H1 (cell line): ENCODE measurements around the gene BUD23. TPM values are rescaled to one million over a fixed set of nuclear protein-coding genes. Genes with fewer than 3 reads are reported as not detected.

Experiments used
- CTCF ChIA-PET: fragments of 300-600 bp; sonication (Branson Sonifier 250); formaldehyde crosslinking; loops from one replicate; lab custom pipeline; 2021; ENCODE audit not compliant: partially characterized antibody; lab: Charles Lee
- POLR2A ChIA-PET: fragments of 300-600 bp; sonication (Branson Sonifier 250); formaldehyde crosslinking; loops from one replicate; lab custom pipeline; 2021; ENCODE audit warnings: inconsistent platforms; ENCODE audit not compliant: partially characterized antibody; lab: Charles Lee
- DNase-seq, 2 experiments: peaks; one replicate each; pipeline versions ENCODE4 v3.0.0 to v3.0.0-alpha.2; 2010 to 2022; ENCODE audit warnings: low spot score in 2 of 2, low read depth in 1 of 2, mixed read lengths in 1 of 2
- FAIRE-seq: peaks from 2 replicates; lab custom pipeline; 2011; peaks lifted over from hg19 to GRCh38; lab: Jason Lieb, UNC
- H2AFZ ChIP-seq: 2 replicates; pipeline ENCODE4 v1.8.1; 2012; ENCODE audit warnings: low read length, inconsistent platforms
- H2AK5ac ChIP-seq: 2 replicates; pipeline ENCODE4 v1.6.1; 2013; ENCODE audit warnings: low read depth, low read length
- H2BK120ac ChIP-seq: replicated peaks from 2 replicates; pipeline ENCODE3; 2013; ENCODE audit warnings: low read depth, low read length, inconsistent platforms
- H2BK12ac ChIP-seq: 2 replicates; pipeline ENCODE4 v1.6.1; 2013; ENCODE audit warnings: low read depth, low read length
- H2BK15ac ChIP-seq: 2 replicates; pipeline ENCODE4 v1.6.1; 2013; ENCODE audit warnings: low read length
- H2BK20ac ChIP-seq: 2 replicates; pipeline ENCODE4 v1.6.1; 2013; ENCODE audit warnings: low read length
- H2BK5ac ChIP-seq: 2 replicates; pipeline ENCODE4 v1.6.1; 2013; ENCODE audit warnings: low read depth, low read length
- H3K14ac ChIP-seq: 2 replicates; pipeline ENCODE4 v1.6.1; 2013; ENCODE audit warnings: inconsistent platforms; ENCODE audit not compliant: insufficient read length
- H3K18ac ChIP-seq: 2 replicates; pipeline ENCODE4 v1.6.1; 2013; ENCODE audit warnings: low read length; ENCODE audit errors: extremely low read depth
- H3K23ac ChIP-seq: 2 replicates; pipeline ENCODE4 v1.6.1; 2013; ENCODE audit warnings: inconsistent platforms; ENCODE audit not compliant: insufficient read length
- H3K23me2 ChIP-seq: 2 replicates; pipeline ENCODE4 v1.6.1; 2013; ENCODE audit warnings: low read depth, low read length
- H3K27ac ChIP-seq: 2 replicates; pipeline ENCODE4 v1.6.1; 2011; ENCODE audit warnings: low read depth, low read length, inconsistent platforms
- H3K27me3 ChIP-seq, 4 experiments: replicated peaks in 1 of 4; 1 replicate in 1 of 4; 2 replicates in 3 of 4; pipeline versions ENCODE4 v1.6.1 to v1.8.1; 2011 to 2013; ENCODE audit warnings: low read length in 3 of 4, mild to moderate bottlenecking in 3 of 4, inconsistent platforms in 2 of 4, mixed read lengths in 2 of 4, moderate library complexity in 1 of 4; ENCODE audit not compliant: control insufficient read depth in 3 of 4, insufficient read depth in 3 of 4; ENCODE audit errors: extremely low read depth in 1 of 4
- H3K36me3 ChIP-seq, 4 experiments: 2 replicates each; pipeline versions ENCODE4 v1.6.1 to v1.8.1; 2011 to 2013; ENCODE audit warnings: mild to moderate bottlenecking in 4 of 4, low read length in 3 of 4, moderate library complexity in 2 of 4, control low read depth in 1 of 4, inconsistent platforms in 1 of 4; ENCODE audit not compliant: insufficient read depth in 4 of 4, control insufficient read depth in 2 of 4
- H3K4ac ChIP-seq: replicated peaks from 2 replicates; pipeline ENCODE3; 2013; ENCODE audit warnings: low read length, low read depth, mixed read lengths, inconsistent platforms; ENCODE audit not compliant: insufficient read length
- H3K4me1 ChIP-seq, 4 experiments: replicated peaks in 1 of 4; 1 replicate in 1 of 4; 2 replicates in 3 of 4; pipeline versions ENCODE4 v1.6.1 to v1.8.1; 2011 to 2013; ENCODE audit warnings: low read length in 3 of 4, inconsistent platforms in 2 of 4, mixed read lengths in 1 of 4; ENCODE audit not compliant: insufficient read depth in 4 of 4, control insufficient read depth in 3 of 4
- H3K4me2 ChIP-seq, 2 experiments: 2 replicates each; pipeline versions ENCODE4 v1.6.1 to v1.8.1; 2011 to 2013; ENCODE audit warnings: low read depth in 2 of 2, low read length in 2 of 2, control low read depth in 1 of 2, inconsistent platforms in 1 of 2, mild to moderate bottlenecking in 1 of 2; ENCODE audit not compliant: insufficient read depth in 1 of 2
- H3K4me3 ChIP-seq, 4 experiments: fragments of 200-600, 300-600 bp in 1 of 4; sonication (generic), shearing (Covaris generic), sonication (Bioruptor Twin) in 1 of 4; 2 replicates each; pipeline versions ENCODE4 v1.5.1 to v1.8.1; 2011 to 2016; ENCODE audit warnings: low read length in 4 of 4, low read depth in 3 of 4, control low read depth in 2 of 4, inconsistent platforms in 2 of 4, mild to moderate bottlenecking in 2 of 4, mixed read lengths in 1 of 4, moderate library complexity in 1 of 4; ENCODE audit not compliant: insufficient read depth in 2 of 4; ENCODE audit errors: extremely low read depth in 1 of 4
- H3K56ac ChIP-seq: replicated peaks from 2 replicates; pipeline ENCODE3; 2013; ENCODE audit warnings: low read depth, mild to moderate bottlenecking, mixed read lengths, low read length, inconsistent platforms; ENCODE audit not compliant: insufficient read length
- H3K79me1 ChIP-seq: 2 replicates; pipeline ENCODE4 v1.6.1; 2013; ENCODE audit warnings: low read depth, low read length, control low read depth
- H3K79me2 ChIP-seq, 2 experiments: 2 replicates each; pipeline versions ENCODE4 v1.6.1 to v1.8.1; 2012 to 2013; ENCODE audit warnings: low read length in 2 of 2, mild to moderate bottlenecking in 2 of 2, inconsistent platforms in 1 of 2; ENCODE audit not compliant: insufficient read depth in 2 of 2, control insufficient read depth in 1 of 2
- H3K9ac ChIP-seq, 4 experiments: replicated peaks in 1 of 4; 1 replicate in 1 of 4; 2 replicates in 3 of 4; pipeline versions ENCODE4 v1.6.1 to v1.8.1; 2011 to 2013; ENCODE audit warnings: low read depth in 3 of 4, low read length in 3 of 4, control low read depth in 2 of 4, mild to moderate bottlenecking in 2 of 4, moderate library complexity in 2 of 4, inconsistent platforms in 1 of 4; ENCODE audit errors: extremely low read depth in 1 of 4
- H3K9me3 ChIP-seq, 2 experiments: 2 replicates each; pipeline versions ENCODE4 v1.6.1 to v1.8.1; 2012 to 2013; ENCODE audit warnings: mild to moderate bottlenecking in 2 of 2, moderate library complexity in 2 of 2, control low read depth in 1 of 2, inconsistent platforms in 1 of 2, low read depth in 1 of 2, low read length in 1 of 2, mixed read lengths in 1 of 2; ENCODE audit not compliant: insufficient read depth in 2 of 2
- H4K20me1 ChIP-seq, 2 experiments: replicated peaks in 1 of 2; 2 replicates each; pipeline versions ENCODE3 to v1.8.1; 2011 to 2013; ENCODE audit warnings: inconsistent platforms in 2 of 2, low read length in 2 of 2, mild to moderate bottlenecking in 1 of 2; ENCODE audit not compliant: insufficient read depth in 2 of 2, control insufficient read depth in 1 of 2
- H4K5ac ChIP-seq: 2 replicates; pipeline ENCODE4 v1.6.1; 2013; ENCODE audit warnings: low read length, low read depth, mixed read lengths, inconsistent platforms; ENCODE audit not compliant: insufficient read length
- H4K8ac ChIP-seq: 2 replicates; pipeline ENCODE4 v1.8.0; 2013; ENCODE audit warnings: mild to moderate bottlenecking, moderate library complexity, low read length, inconsistent platforms; ENCODE audit not compliant: insufficient read depth; ENCODE audit errors: extremely low read depth
- H4K91ac ChIP-seq: replicated peaks from 2 replicates; pipeline ENCODE3; 2013; ENCODE audit warnings: low read length, mixed read lengths, inconsistent platforms; ENCODE audit not compliant: insufficient read length
- JUND ChIP-seq: IDR thresholded peaks from 2 replicates; pipeline ENCODE4 v1.6.1; 2011; ENCODE audit warnings: mild to moderate bottlenecking, improper control_type of control experiment, low read length
- KDM1A ChIP-seq: fragments of 200-600, 300-600 bp; sonication (generic); IDR thresholded peaks from 2 replicates; pipeline ENCODE4 v1.7.1; 2016; ENCODE audit warnings: mild to moderate bottlenecking, low read length, borderline replicate concordance
- KDM5A ChIP-seq: fragments of 200-600 bp; IDR thresholded peaks from 2 replicates; pipeline ENCODE4 v1.7.1; 2012; ENCODE audit warnings: mild to moderate bottlenecking, low read length, inconsistent platforms, mixed read lengths
- PHF8 ChIP-seq: fragments of 200-600 bp; sonication (generic); conservative IDR thresholded peaks from 2 replicates; pipeline ENCODE4 v1.7.1; 2012; ENCODE audit warnings: low read depth, mild to moderate bottlenecking, inconsistent platforms, low read length, moderate library complexity
- SRF ChIP-seq: IDR thresholded peaks from 2 replicates; pipeline ENCODE4 v1.6.1; 2011; ENCODE audit warnings: mild to moderate bottlenecking, low read depth, low read length, moderate library complexity
- WGBS, 2 experiments: shearing (Covaris generic) in 1 of 2; methylation state at CpG; one replicate each; pipeline versions ENCODE4 v1.1.6 to v1.1.7; 2013 to 2015; ENCODE audit warnings: low lambda C conversion rate in 2 of 2, mixed read lengths in 2 of 2, inconsistent platforms in 1 of 2, low coverage in 1 of 2, missing lambda C conversion rate in 1 of 2; ENCODE audit not compliant: insufficient replicate concordance in 2 of 2, insufficient coverage in 1 of 2, insufficient read length in 1 of 2; ENCODE audit errors: extremely low coverage in 1 of 2, missing lambda C conversion rate in 1 of 2; 5-methylcytosine and 5-hydroxymethylcytosine counted together
- polyA plus RNA-seq, 7 experiments: library from polyadenylated mRNA; depleted of rRNA in 3 of 7; stranded (reverse) in 5 of 7; unstranded in 2 of 7; fragments of >200 nt in 5 of 7; fragments of 200-250 nt in 2 of 7; gene quantifications; 1 replicate in 5 of 7; 2 replicates in 1 of 7; 4 replicates in 1 of 7; pipeline versions ENCODE4 v1.2.1 to v1.2.3, GENCODE V29; 2011 to 2013; ENCODE audit warnings: missing spikeins in 2 of 7, mixed read lengths in 2 of 7
- total RNA-seq: library from RNA; stranded (reverse); fragmentation: NEBNext Ultra II Directional; extraction: Animal tissue kit (Norgen Biotek cat#: 25700); gene quantifications from 2 replicates; pipeline ENCODE4 v1.2.1, GENCODE V29; 2021

BUD23 gene
- total and polyA plus RNA-seq, 2 of the 8 experiments (the other 6 are each of a cell fraction or from before 2014, with no cell fraction given) = 72.3 to 78.4 TPM

- Histone ChIP-seq H3K36me3 (no peaks in the 10 kb centered on the region), H4K20me1 (no peaks in the 10 kb centered on the region), H3K4me1 (peaks cover 0 to 20% (median 9%) of the 10 kb centered on the region in 4 experiments; a peak in 6 of 7 replicates), H2BK20ac (no peak within 1 kb of the TSS), H2BK120ac (no peak within 1 kb of the TSS), H3K4me3 (peak within 1 kb of the TSS; percentile 37 to 63 (median 46)), H4K91ac (no peak within 1 kb of the TSS), H3K9ac (peak within 1 kb of the TSS in 1 of 4 experiments; percentile 74; a peak in 3 of 7 replicates), H3K14ac (no peak within 1 kb of the TSS), H2BK5ac (no peak within 1 kb of the TSS), H3K23ac (no peak within 1 kb of the TSS), H3K4me2 (peak within 1 kb of the TSS; percentile 76 to 87), H3K23me2 (peaks cover 5% of the 10 kb centered on the region; the same call in 1 of the 2 replicates), H4K8ac (peak within 1 kb of the TSS; percentile 22), H3K56ac (no peak within 1 kb of the TSS), H2AFZ (no peak within 1 kb of the TSS), H3K79me1 (0 out of 2 replicates have a peak, but pooled peaks cover 3% of the 10 kb centered on the region), H3K18ac (no peak within 1 kb of the TSS), H3K4ac (no peak within 1 kb of the TSS), H3K79me2 (no peaks in the 10 kb centered on the region), H2BK12ac (peak within 1 kb of the TSS; percentile 50; the same call in 1 of the 2 replicates), H3K27ac (no peak within 1 kb of the TSS), H2AK5ac (no peak within 1 kb of the TSS), H3K9me3 (peaks cover 0 to 4% of the 10 kb centered on the region in 2 experiments; a peak in 1 of 4 replicates), H3K27me3 (no peaks in the 10 kb centered on the region; a peak in 1 of 7 replicates), H4K5ac (no peak within 1 kb of the TSS), H2BK15ac (no peak within 1 kb of the TSS; the same call in 1 of the 2 replicates)
- DNase-seq (peak; percentile 70 to 99), FAIRE-seq (no peak)
- CTCF ChIA-PET = interaction anchor here (0.6 to 9.1 kb wide), 21 partner anchors 9 to 142 kb away, joined by 3 to 72 read pairs (median 4); no protein-coding TSS in a partner anchor
- 33% methylated on average over 12 of the region's 79 CpGs; no CpG with 5 or more reads in 1 of the 2 experiments for WGBS, 2 experiments
- POLR2A ChIA-PET = interaction anchor here (0.6 to 2.1 kb wide), 2 partner anchors 45 to 71 kb away, joined by 3 to 6 read pairs; partner anchors contain the start of gene ABHD11
- TF ChIP-seq JUND (no peak), KDM1A (peak; percentile 100), KDM5A (no peak), SRF (no peak), PHF8 (no peak)
Observed at GRCh38 chr7:73667344-73668102, 15.9 kb upstream of the BUD23 start, which contains the start of gene VPS37D. Gene VPS37D (plus strand): TSS chr7:73667831. CDS start chr7:73667959, 128 bp downstream.
